ENCODE data around the gene FLT1.
A peak's percentile ranks its signal among the peaks of the same experiment; 100 is the strongest.

Gene FLT1, protein sequence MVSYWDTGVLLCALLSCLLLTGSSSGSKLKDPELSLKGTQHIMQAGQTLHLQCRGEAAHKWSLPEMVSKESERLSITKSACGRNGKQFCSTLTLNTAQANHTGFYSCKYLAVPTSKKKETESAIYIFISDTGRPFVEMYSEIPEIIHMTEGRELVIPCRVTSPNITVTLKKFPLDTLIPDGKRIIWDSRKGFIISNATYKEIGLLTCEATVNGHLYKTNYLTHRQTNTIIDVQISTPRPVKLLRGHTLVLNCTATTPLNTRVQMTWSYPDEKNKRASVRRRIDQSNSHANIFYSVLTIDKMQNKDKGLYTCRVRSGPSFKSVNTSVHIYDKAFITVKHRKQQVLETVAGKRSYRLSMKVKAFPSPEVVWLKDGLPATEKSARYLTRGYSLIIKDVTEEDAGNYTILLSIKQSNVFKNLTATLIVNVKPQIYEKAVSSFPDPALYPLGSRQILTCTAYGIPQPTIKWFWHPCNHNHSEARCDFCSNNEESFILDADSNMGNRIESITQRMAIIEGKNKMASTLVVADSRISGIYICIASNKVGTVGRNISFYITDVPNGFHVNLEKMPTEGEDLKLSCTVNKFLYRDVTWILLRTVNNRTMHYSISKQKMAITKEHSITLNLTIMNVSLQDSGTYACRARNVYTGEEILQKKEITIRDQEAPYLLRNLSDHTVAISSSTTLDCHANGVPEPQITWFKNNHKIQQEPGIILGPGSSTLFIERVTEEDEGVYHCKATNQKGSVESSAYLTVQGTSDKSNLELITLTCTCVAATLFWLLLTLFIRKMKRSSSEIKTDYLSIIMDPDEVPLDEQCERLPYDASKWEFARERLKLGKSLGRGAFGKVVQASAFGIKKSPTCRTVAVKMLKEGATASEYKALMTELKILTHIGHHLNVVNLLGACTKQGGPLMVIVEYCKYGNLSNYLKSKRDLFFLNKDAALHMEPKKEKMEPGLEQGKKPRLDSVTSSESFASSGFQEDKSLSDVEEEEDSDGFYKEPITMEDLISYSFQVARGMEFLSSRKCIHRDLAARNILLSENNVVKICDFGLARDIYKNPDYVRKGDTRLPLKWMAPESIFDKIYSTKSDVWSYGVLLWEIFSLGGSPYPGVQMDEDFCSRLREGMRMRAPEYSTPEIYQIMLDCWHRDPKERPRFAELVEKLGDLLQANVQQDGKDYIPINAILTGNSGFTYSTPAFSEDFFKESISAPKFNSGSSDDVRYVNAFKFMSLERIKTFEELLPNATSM (N-terminal part only)

DNA sequence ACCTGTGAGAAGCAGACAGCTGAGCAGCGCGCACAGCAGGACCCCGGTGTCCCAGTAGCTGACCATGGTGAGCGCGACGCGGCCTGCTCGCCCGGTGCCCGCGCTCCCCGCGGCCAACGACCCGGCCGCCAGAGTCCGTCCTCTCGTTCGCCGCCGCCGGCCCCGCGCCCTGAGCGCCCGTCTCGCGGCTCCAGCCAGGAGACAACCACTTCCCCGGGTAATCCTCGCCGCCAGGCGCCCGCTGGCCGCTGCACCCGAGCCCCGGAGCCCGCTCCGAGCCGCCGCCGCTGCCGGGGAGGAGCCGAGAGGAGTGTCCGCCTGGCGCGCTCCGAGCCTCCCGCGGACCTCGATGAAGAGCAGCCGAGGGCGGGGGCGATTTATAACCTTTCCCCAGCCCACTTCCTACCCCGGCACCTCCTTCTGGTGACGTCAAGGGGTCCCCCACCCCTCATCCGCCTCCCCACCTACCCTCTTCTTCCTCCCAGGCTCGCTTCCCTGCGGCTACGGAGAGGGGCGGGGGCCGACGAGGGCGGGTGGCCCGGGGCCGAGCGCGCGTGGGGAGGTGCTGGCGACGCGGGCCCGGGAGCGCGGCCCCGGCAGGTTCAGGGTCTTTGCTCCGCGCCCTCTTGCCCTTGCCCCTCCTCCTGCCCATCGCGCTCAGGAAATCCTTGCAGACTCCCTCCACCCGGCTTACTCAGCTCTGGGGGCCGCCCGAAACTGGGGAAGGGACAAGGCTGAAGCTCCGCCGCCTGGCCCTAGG is at the start of gene FLT1:
FLT1 (minus strand) TSS at position 351 of the 760 bp plus-strand sequence; CDS start at position 66, 285 bp downstream.
- peak in 1 of 2 experiments; percentile 78 for DNase-seq

- DNase-seq: no peak
These were observed 49.1 kb upstream of the FLT1 start for GRCh38 chr13:28544026-28544425.

- no peak for DNase-seq
These were observed 47.9 kb upstream of the FLT1 start for GRCh38 chr13:28542804-28543203.

DNA sequence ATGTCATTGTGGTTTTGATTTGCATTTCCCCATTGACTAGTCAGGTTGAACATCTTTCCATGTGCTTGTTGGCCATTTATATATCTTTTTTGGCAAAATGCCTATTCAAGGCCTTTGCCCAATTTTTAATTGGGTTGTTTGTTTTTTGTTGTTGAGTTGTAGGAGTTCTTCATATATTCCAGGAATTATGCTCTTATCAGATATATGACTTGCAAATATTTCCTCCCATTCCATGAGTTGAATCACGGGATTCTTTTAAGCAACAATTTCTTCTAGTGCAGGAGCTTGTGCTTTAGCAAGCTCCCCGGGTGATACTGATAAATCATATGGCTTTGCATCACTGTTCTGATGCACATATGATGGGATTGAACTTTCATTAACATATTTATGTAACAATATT is 47.0 kb upstream of the FLT1 start:
- DNase-seq: peak; percentile 19 to 30

DNA sequence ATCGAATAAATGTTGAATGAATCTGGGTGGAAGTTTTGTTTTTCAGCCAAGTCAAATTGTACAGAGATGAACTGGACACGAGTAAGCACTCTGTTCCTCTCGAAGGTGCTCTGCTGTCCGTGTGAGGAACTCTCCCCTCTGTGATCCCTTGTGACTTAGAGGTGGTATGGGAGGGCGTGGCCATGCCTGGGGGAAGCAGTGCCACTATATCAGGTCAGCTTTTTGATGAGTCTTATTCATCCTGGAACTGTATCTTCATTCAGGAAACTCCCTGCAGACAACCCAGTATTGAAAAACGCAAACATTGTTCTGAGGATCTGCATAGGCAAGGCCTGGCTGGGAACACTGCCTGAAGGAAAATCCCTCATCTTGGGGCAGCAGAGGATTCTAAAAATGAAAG is 45.7 kb upstream of the FLT1 start:
- no peak for DNase-seq

GRCh38 chr13:28539625-28540286 is 44.8 kb upstream of the FLT1 start:
- no peak for DNase-seq

GRCh38 chr13:28538932-28539331 is 44.0 kb upstream of the FLT1 start:
- DNase-seq: no peak

- no peak for DNase-seq
These were observed 42.2 kb upstream of the FLT1 start for GRCh38 chr13:28537171-28537570.

DNA sequence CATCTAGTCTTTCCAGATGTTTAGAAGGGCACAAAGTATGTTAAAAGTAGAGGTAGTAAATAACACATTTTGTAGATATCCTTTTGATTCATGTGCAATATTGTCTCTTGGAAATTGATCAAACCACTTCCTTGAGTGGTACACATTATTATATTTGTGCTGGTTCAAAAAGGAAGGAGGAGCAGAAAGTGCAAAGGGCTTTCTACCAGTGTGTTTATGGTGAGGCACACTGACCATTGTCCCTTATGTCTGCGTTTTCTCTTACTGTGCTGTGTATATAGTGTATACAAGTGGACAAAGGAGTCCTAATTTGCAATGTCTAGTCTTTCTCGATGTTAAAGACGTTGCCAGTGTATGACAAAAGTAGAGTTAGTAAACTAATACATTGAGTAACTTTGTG is 41.4 kb upstream of the FLT1 start:
- no peak for DNase-seq

DNA sequence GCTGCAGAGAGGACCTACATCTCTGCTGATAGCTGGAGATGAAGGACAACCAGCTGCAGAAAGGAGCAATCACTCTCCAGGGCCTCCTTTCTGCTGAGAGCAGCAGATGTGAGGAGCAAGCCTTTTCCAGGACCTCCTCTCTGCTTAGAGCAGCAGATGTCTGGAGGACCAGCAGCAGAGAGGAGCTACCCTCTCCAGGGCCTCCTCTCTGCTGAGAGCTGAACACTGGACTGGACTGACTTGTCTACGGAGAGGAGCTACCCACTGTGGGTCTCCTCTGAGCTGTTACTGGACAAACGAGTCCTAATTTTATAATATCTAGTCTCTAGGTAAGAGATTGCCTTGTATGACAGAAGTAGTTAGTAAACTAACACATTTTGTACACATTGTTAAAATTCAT is 40.8 kb upstream of the FLT1 start:
- DNase-seq: no peak

DNA sequence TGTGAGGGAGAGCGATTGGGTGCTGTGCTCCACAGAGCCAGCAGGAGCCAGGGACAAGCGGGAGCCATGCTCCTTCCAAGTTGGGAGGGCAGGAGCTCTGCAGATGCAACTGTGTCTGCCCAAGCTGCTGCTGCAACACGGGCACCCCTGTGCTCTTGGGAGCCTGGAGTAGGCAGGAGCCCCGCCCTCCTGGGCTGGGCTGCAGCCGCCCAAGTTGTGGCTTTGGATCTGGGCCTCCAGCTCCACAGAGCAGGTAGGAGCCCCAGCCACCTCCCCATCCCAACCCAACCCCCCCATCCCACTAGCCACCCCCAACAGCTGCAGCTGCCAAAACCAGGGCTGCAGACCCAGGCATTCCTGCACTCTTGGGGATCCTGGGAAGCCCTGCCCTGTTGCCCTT is 39.9 kb upstream of the FLT1 start:
- no peak for DNase-seq

DNA sequence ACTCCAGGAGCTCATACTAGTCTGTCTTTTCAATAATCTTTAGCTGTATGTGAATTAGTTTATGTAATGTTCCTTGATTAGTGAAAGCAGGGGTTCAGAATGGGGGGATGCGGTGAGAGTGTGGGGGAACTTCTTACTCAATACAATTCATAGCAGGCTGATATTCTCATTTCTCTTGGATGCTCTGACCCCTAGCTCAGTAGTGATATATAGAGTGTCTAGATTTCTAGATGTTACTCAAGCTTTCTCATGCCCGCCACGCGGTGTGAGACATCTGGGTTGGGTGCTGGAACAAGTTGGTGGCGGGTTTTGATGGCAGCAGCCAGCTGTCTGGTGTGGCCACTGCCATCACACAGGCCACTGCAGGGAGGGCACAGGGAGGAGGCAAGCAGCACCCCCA is 39.3 kb upstream of the FLT1 start:
- DNase-seq: no peak

- no peak for DNase-seq
These were observed 38.7 kb upstream of the FLT1 start for GRCh38 chr13:28533441-28534166.

GRCh38 chr13:28533125-28533436 is 38.2 kb upstream of the FLT1 start:
- peak in 1 of 2 experiments; percentile 40 for DNase-seq

GRCh38 chr13:28532388-28533124 is 37.6 kb upstream of the FLT1 start:
- peak in 1 of 2 experiments; percentile 66 for DNase-seq

DNA sequence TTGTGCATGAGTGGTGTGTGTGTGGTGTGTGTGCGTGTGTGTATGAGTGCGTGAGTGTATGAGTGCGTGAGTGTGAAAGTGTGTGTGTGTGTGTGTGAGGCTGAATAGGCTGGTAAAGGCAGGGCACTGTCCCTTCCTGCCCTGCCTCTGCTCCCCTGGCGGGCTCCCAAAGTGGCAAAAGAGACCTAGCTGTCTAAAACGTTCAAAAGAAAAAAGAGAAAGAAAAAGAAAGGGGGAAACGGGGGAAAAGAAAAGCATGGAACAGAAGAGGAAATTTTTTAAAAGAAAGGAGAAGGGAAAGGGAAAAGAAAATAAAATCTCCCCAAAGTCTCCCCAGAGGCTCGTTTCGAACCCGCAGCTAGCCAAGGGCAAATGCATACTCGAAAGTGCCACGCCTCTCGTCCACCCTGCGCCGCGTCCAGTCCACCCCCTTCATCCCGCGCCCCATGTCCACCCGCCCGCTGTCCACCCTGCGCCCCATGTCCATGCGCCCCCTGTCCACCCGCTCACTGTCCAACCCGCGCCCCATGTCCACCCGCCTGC is 37.0 kb upstream of the FLT1 start:
- peak in 1 of 2 experiments; percentile 38 for DNase-seq

- DNase-seq: peak; percentile 58 to 84
These were observed 36.3 kb upstream of the FLT1 start for GRCh38 chr13:28531077-28531844.

- peak in 1 of 2 experiments; percentile 60 for DNase-seq
These were observed 35.8 kb upstream of the FLT1 start for GRCh38 chr13:28530729-28531076.

DNA sequence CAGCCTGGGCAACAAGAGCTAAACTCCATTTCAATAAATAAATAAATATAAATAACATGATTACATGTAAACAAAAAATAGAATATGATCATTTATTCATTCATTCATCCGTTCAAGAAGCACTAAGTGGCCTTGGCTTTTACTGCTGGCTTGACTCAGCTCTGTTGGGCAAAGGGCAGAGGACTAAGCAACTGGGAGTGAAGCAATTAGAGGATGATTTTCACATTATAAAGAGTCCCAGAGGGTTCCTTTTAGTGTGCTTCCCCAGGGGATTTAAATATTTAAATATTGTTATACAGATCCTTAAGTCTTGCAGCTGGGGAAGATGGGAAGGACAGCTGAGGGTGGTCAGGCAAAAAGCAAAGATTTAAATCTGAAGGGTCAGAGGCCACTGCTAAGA is 34.9 kb upstream of the FLT1 start:
- peak in 1 of 2 experiments; percentile 66 for DNase-seq
